Stimulated activated CD4-positive, alpha-beta T cell treated with anti-CD3 and anti-CD28 coated beads, Interleukin-1b, Interleukin-23, amount 100 ng/mL, for 4 hours (primary cell): ENCODE results near the gene PNKD.
A peak's percentile ranks its signal among the peaks of the same experiment; 100 is the strongest.
"Not testable (repeated sequence)": the region's sequence is repeated elsewhere in the genome, so short reads cannot be mapped to it uniquely, and the experiment has no call there.

Experiments
- DNase-seq, 2 donors: peaks; one replicate each; pipeline ENCODE4 v3.0.0-alpha.2; 2020; ENCODE audit warnings: low read depth in 2 of 2

PNKD gene

GRCh38 chr2:218292048-218293014 lies 22.0 kb downstream of the PNKD start, which contains the start of gene TMBIM1:
TSS of gene TMBIM1 (minus strand) at chr2:218292503. CDS start at chr2:218282141, 10,362 bp downstream.
- DNase-seq: peak; percentile 72 to 77

GRCh38 chr2:218293715-218294429 lies 23.6 kb downstream of the PNKD start:
- DNase-seq: no peak

- DNase-seq: no peak
Measured at GRCh38 chr2:218294430-218295022, 24.2 kb downstream of the PNKD start.

- no peak for DNase-seq
Measured at GRCh38 chr2:218295029-218295428, 24.7 kb downstream of the PNKD start.

GRCh38 chr2:218296200-218296599 lies 25.9 kb downstream of the PNKD start:
- no peak for DNase-seq

- DNase-seq: no peak
Measured at GRCh38 chr2:218296847-218297246, 26.5 kb downstream of the PNKD start.

- DNase-seq: no peak
Measured at GRCh38 chr2:218298314-218298875, 28.1 kb downstream of the PNKD start.

- DNase-seq: no peak
Measured at GRCh38 chr2:218300141-218300540, 29.8 kb downstream of the PNKD start.

- DNase-seq: peak; percentile 69 to 89
Measured at GRCh38 chr2:218301176-218301819, 31.0 kb downstream of the PNKD start.

- DNase-seq: no peak
Measured at GRCh38 chr2:218305383-218305782, 35.1 kb downstream of the PNKD start.

- no peak for DNase-seq
Measured at GRCh38 chr2:218306184-218306920, 36.0 kb downstream of the PNKD start.

- DNase-seq: no peak
Measured at GRCh38 chr2:218307415-218308090, 37.2 kb downstream of the PNKD start.

GRCh38 chr2:218310853-218311540 lies 40.7 kb downstream of the PNKD start:
- no peak for DNase-seq

GRCh38 chr2:218311541-218312266 lies 41.4 kb downstream of the PNKD start:
- DNase-seq: not testable (repeated sequence)

GRCh38 chr2:218312267-218312756 lies 42.0 kb downstream of the PNKD start:
- DNase-seq: no peak

- DNase-seq: no peak
Measured at GRCh38 chr2:218313356-218313755, 43.0 kb downstream of the PNKD start.

GRCh38 chr2:218314764-218315163 lies 44.4 kb downstream of the PNKD start:
- not testable (repeated sequence) for DNase-seq

- no peak for DNase-seq
Measured at GRCh38 chr2:218315397-218315796, 45.1 kb downstream of the PNKD start.

- no peak for DNase-seq
Measured at GRCh38 chr2:218317303-218317630, 46.9 kb downstream of the PNKD start.
